Neural cell (in vitro differentiated cells): ENCODE data around the gene TLR2. TPM values are rescaled to one million over a fixed set of nuclear protein-coding genes. Genes with fewer than 3 reads are reported as not detected.
"Not testable (repeated sequence)": the region's sequence is repeated elsewhere in the genome, so short reads cannot be mapped to it uniquely, and the experiment has no call there.

ENCODE experiments used
- H2AFZ ChIP-seq: fragments of 200-600, 300-800 bp; sonication (generic), shearing (Covaris generic); 2 replicates; pipeline ENCODE4 v1.6.0; 2014; ENCODE audit warnings: low read depth, mild to moderate bottlenecking, antibody characterized with exemption, low read length, moderate library complexity
- H3F3A ChIP-seq: fragments of 200-600 bp; shearing (Covaris generic); 2 replicates; pipeline ENCODE4 v1.6.1; 2016; ENCODE audit warnings: mild to moderate bottlenecking, moderate library complexity, mixed read lengths, antibody characterized with exemption, low read length; ENCODE audit not compliant: insufficient read depth, poor library complexity, severe bottlenecking
- H3K27ac ChIP-seq: fragments of 200-600, 300-800 bp; sonication (generic), shearing (Covaris generic); 2 replicates; pipeline ENCODE4 v1.5.1; 2014; ENCODE audit warnings: mild to moderate bottlenecking, low read length, moderate library complexity
- H3K27me3 ChIP-seq: fragments of 300-800, 200-600 bp; sonication (generic), shearing (Covaris generic); 2 replicates; pipeline ENCODE4 v1.6.0; 2014; ENCODE audit warnings: mild to moderate bottlenecking, low read depth, low read length, moderate library complexity; ENCODE audit not compliant: insufficient read depth
- H3K36me3 ChIP-seq: fragments of 300-800, 200-600 bp; sonication (generic), shearing (Covaris generic); 2 replicates; pipeline ENCODE4 v1.5.1; 2014; ENCODE audit warnings: mild to moderate bottlenecking, antibody characterized with exemption, low read length, moderate library complexity; ENCODE audit not compliant: insufficient read depth
- H3K4me2 ChIP-seq: fragments of 300-800, 200-600 bp; sonication (generic), shearing (Covaris generic); 2 replicates; pipeline ENCODE4 v1.6.0; 2014; ENCODE audit warnings: mild to moderate bottlenecking, low read length
- H3K4me3 ChIP-seq: fragments of 300-800, 200-600 bp; sonication (generic), shearing (Covaris generic); 2 replicates; pipeline ENCODE4 v1.5.1; 2014; ENCODE audit warnings: mild to moderate bottlenecking, low read length, moderate library complexity
- H3K79me2 ChIP-seq: fragments of 200-600 bp; shearing (Covaris generic); replicated peaks from 2 replicates; pipeline ENCODE4 v1.6.0; 2014; ENCODE audit warnings: mild to moderate bottlenecking, low read length, moderate library complexity; ENCODE audit not compliant: insufficient read depth
- H3K9ac ChIP-seq: fragments of 300-800, 200-600 bp; sonication (generic), shearing (Covaris generic); 2 replicates; pipeline ENCODE4 v1.6.1; 2016; ENCODE audit warnings: mild to moderate bottlenecking, low read length, mixed read lengths
- H3K9me2 ChIP-seq: fragments of 200-600 bp; shearing (Covaris generic); 2 replicates; pipeline ENCODE4 v1.6.1; 2016; ENCODE audit warnings: mild to moderate bottlenecking, low read length, mixed read lengths; ENCODE audit not compliant: insufficient read depth
- H3K9me3 ChIP-seq: fragments of 200-600, 300-800 bp; sonication (generic), shearing (Covaris generic); 2 replicates; pipeline ENCODE4 v1.6.1; 2016; ENCODE audit warnings: mild to moderate bottlenecking, mixed run types, low read length, moderate library complexity, mixed read lengths
- H4K20me1 ChIP-seq: fragments of 200-600 bp; shearing (Covaris generic); 2 replicates; pipeline ENCODE4 v1.6.1; 2016; ENCODE audit warnings: mild to moderate bottlenecking, mixed run types; ENCODE audit not compliant: insufficient read depth
- EP300 ChIP-seq: fragments of 450-650 bp; conservative IDR thresholded peaks from 2 replicates; pipeline ENCODE4 v1.6.1; 2014; ENCODE audit warnings: antibody characterized with exemption, mild to moderate bottlenecking, moderate library complexity; ENCODE audit not compliant: poor library complexity, severe bottlenecking
- EZH2 ChIP-seq: fragments of 200-600, 300-800 bp; shearing (Covaris generic), sonication (generic); IDR thresholded peaks from 2 replicates; pipeline ENCODE4 v1.6.1; 2014; ENCODE audit warnings: antibody characterized with exemption, low read length, borderline replicate concordance, mild to moderate bottlenecking; ENCODE audit not compliant: insufficient read depth, poor library complexity, severe bottlenecking
- MXI1 ChIP-seq: fragments of 450-650 bp; conservative IDR thresholded peaks from 2 replicates; pipeline ENCODE4 v1.6.1; 2014; ENCODE audit warnings: antibody characterized with exemption, mild to moderate bottlenecking; ENCODE audit not compliant: poor library complexity, severe bottlenecking
- POLR2AphosphoS5 ChIP-seq: IDR thresholded peaks from 2 replicates; pipeline ENCODE4 v1.6.1; 2012
- RAD21 ChIP-seq: fragments of 450-650 bp; conservative IDR thresholded peaks from 2 replicates; pipeline ENCODE4 v1.6.1; 2014; ENCODE audit warnings: antibody characterized with exemption, mild to moderate bottlenecking, moderate library complexity
- REST ChIP-seq: IDR thresholded peaks from 2 replicates; pipeline ENCODE4 v1.6.1; 2012; ENCODE audit warnings: borderline replicate concordance
- SMC3 ChIP-seq: fragments of 450-650 bp; conservative IDR thresholded peaks from 2 replicates; pipeline ENCODE4 v1.6.1; 2014; ENCODE audit warnings: antibody characterized with exemption, mild to moderate bottlenecking, moderate library complexity; ENCODE audit not compliant: poor library complexity
- TAF1 ChIP-seq: IDR thresholded peaks from 2 replicates; pipeline ENCODE4 v1.6.1; 2012; ENCODE audit warnings: low read depth
- polyA plus RNA-seq: library from polyadenylated mRNA; depleted of rRNA; stranded (reverse); fragments of >200 nt; gene quantifications from 2 replicates; pipeline ENCODE4 v1.2.3, GENCODE V29; 2014
- TF ChIP-seq, protein P1 (sequence below): fragments of 450-650 bp; IDR thresholded peaks from 2 replicates; pipeline ENCODE4 v1.5.1; 2014; ENCODE audit warnings: antibody characterized with exemption, mild to moderate bottlenecking, moderate library complexity; ENCODE audit not compliant: poor library complexity, severe bottlenecking

TLR2 gene
- polyA plus RNA-seq, 1 donor from 2014 or later, result not detected

GRCh38 chr4:153661908-153662307 lies 22.2 kb upstream of the TLR2 start:
- no peaks in the 10 kb centered on the region for H3F3A ChIP-seq
- H3K79me2 ChIP-seq, result no peaks in the 10 kb centered on the region
- no peak overlapping the region for H3K4me3 ChIP-seq
- no peaks in the 10 kb centered on the region for H3K9me2 ChIP-seq
- H3K4me2 ChIP-seq, result no peak overlapping the region
- H3K9ac ChIP-seq, result no peak overlapping the region
- no peaks in the 10 kb centered on the region for H3K27me3 ChIP-seq
- TF ChIP-seq REST, result no peak
- no peak for TF ChIP-seq TAF1
- no peak for TF ChIP-seq EP300
- no peak for TF ChIP-seq POLR2AphosphoS5
- no peak for TF ChIP-seq EZH2
- no peak for TF ChIP-seq SMC3
- no peak for TF ChIP-seq MXI1
- TF ChIP-seq, protein P1, sequence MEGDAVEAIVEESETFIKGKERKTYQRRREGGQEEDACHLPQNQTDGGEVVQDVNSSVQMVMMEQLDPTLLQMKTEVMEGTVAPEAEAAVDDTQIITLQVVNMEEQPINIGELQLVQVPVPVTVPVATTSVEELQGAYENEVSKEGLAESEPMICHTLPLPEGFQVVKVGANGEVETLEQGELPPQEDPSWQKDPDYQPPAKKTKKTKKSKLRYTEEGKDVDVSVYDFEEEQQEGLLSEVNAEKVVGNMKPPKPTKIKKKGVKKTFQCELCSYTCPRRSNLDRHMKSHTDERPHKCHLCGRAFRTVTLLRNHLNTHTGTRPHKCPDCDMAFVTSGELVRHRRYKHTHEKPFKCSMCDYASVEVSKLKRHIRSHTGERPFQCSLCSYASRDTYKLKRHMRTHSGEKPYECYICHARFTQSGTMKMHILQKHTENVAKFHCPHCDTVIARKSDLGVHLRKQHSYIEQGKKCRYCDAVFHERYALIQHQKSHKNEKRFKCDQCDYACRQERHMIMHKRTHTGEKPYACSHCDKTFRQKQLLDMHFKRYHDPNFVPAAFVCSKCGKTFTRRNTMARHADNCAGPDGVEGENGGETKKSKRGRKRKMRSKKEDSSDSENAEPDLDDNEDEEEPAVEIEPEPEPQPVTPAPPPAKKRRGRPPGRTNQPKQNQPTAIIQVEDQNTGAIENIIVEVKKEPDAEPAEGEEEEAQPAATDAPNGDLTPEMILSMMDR, result no peak
- TF ChIP-seq RAD21, result no peak
- no peaks in the 10 kb centered on the region for H3K9me3 ChIP-seq
- no peak overlapping the region for H3K27ac ChIP-seq
- H2AFZ ChIP-seq, result no peak overlapping the region
- H3K36me3 ChIP-seq, result no peaks in the 10 kb centered on the region
- no peaks in the 10 kb centered on the region for H4K20me1 ChIP-seq

- TF ChIP-seq TAF1 (no peak), RAD21 (no peak), POLR2AphosphoS5 (no peak), EZH2 (no peak), SMC3 (no peak), MXI1 (no peak), EP300 (no peak), REST (no peak)
- TF ChIP-seq, protein P1, result no peak
- H3F3A ChIP-seq, result no peaks in the 10 kb centered on the region
Measured at GRCh38 chr4:153663667-153664066, 20.4 kb upstream of the TLR2 start.

GRCh38 chr4:153666505-153666904 lies 17.6 kb upstream of the TLR2 start:
- not testable (repeated sequence) for H3K4me3 ChIP-seq, H3K79me2 ChIP-seq, H3F3A ChIP-seq, H3K9ac ChIP-seq, H3K27ac ChIP-seq, H4K20me1 ChIP-seq, H3K9me3 ChIP-seq, H3K27me3 ChIP-seq, H3K36me3 ChIP-seq, H3K4me2 ChIP-seq, H3K9me2 ChIP-seq, H2AFZ ChIP-seq

More at GRCh38 chr4:153663667-153664066, 20.4 kb upstream of the TLR2 start:
- Histone ChIP-seq H3K36me3 (no peaks in the 10 kb centered on the region), H3K27me3 (no peaks in the 10 kb centered on the region), H3K4me3 (no peak overlapping the region), H4K20me1 (no peaks in the 10 kb centered on the region), H2AFZ (no peak overlapping the region), H3K9me3 (no peaks in the 10 kb centered on the region), H3K9me2 (no peaks in the 10 kb centered on the region), H3K9ac (no peak overlapping the region), H3K27ac (no peak overlapping the region), H3K79me2 (no peaks in the 10 kb centered on the region), H3K4me2 (no peak overlapping the region)
